Thyroid gland (tissue), 4 donors: ENCODE data around the gene FOXN1. TPM values are rescaled to one million over a fixed set of nuclear protein-coding genes. Genes with fewer than 3 reads are reported as not detected.
"Not testable (repeated sequence)": the region's sequence is repeated elsewhere in the genome, so short reads cannot be mapped to it uniquely, and the experiment has no call there.

Experiments
- DNase-seq, 2 donors: peaks; one replicate each; pipeline ENCODE4 v3.0.0-alpha.2; 2019
- H3K27ac ChIP-seq, 3 donors: fragments of 200-600 bp; sonication (generic); 1 replicate in 2 of 3; 2 replicates in 1 of 3; pipeline ENCODE4 v1.5.1; 2016 to 2019; ENCODE audit warnings: mild to moderate bottlenecking in 1 of 3, moderate library complexity in 1 of 3
- H3K27me3 ChIP-seq: fragments of 200-600 bp; sonication (generic); one replicate; pipeline ENCODE4 v1.5.1; 2019
- H3K36me3 ChIP-seq, 2 donors: fragments of 200-600 bp; sonication (generic); one replicate each; pipeline ENCODE4 v1.5.1; 2016 to 2019
- H3K4me1 ChIP-seq, 2 donors: fragments of 200-600 bp; sonication (generic); one replicate each; pipeline ENCODE4 v1.5.1; 2017 to 2019
- H3K4me3 ChIP-seq, 3 donors: fragments of 200-600 bp; sonication (generic); replicated peaks in 1 of 3; 1 replicate in 2 of 3; 2 replicates in 1 of 3; pipeline ENCODE4 v1.5.1; 2016; ENCODE audit warnings: mild to moderate bottlenecking in 1 of 3
- H3K9me3 ChIP-seq: fragments of 200-600 bp; sonication (generic); one replicate; pipeline ENCODE4 v1.5.1; 2017
- POLR2A ChIP-seq, 2 donors: fragments of 450-650 bp; IDR thresholded peaks; one replicate each; pipeline ENCODE4 v1.6.1; 2017; ENCODE audit warnings: antibody characterized with exemption in 2 of 2, mild to moderate bottlenecking in 2 of 2, moderate library complexity in 1 of 2
- WGBS, 2 donors: methylation state at CpG; one replicate each; pipeline ENCODE4 v1.1.5; 2017; 5-methylcytosine and 5-hydroxymethylcytosine counted together
- intact Hi-C: fragments of 100-400 bp; cut with DNase I; formaldehyde crosslinking; loops from one replicate; pipeline ENCODE4 v1.15.1; 2023
- total RNA-seq, 4 donors: library from RNA; depleted of rRNA; stranded (reverse); fragments of >200 nt; gene quantifications; one replicate each; pipeline ENCODE4 v1.2.3, GENCODE V29; 2016
- TF ChIP-seq, protein P1 (sequence below), 6 experiments: fragments of 200-600 bp in 3 of 6; fragments of 450-650 bp in 3 of 6; sonication (generic) in 3 of 6; IDR thresholded peaks; one replicate each; pipeline ENCODE4 v1.5.1; 2016 to 2019; ENCODE audit warnings: antibody characterized with exemption in 6 of 6, mild to moderate bottlenecking in 2 of 6, inconsistent platforms in 1 of 6, moderate library complexity in 1 of 6

Gene FOXN1, protein sequence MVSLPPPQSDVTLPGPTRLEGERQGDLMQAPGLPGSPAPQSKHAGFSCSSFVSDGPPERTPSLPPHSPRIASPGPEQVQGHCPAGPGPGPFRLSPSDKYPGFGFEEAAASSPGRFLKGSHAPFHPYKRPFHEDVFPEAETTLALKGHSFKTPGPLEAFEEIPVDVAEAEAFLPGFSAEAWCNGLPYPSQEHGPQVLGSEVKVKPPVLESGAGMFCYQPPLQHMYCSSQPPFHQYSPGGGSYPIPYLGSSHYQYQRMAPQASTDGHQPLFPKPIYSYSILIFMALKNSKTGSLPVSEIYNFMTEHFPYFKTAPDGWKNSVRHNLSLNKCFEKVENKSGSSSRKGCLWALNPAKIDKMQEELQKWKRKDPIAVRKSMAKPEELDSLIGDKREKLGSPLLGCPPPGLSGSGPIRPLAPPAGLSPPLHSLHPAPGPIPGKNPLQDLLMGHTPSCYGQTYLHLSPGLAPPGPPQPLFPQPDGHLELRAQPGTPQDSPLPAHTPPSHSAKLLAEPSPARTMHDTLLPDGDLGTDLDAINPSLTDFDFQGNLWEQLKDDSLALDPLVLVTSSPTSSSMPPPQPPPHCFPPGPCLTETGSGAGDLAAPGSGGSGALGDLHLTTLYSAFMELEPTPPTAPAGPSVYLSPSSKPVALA
- under 1 TPM in 1 of 4 donors, not detected in 3; 0.34 TPM for total RNA-seq

DNA sequence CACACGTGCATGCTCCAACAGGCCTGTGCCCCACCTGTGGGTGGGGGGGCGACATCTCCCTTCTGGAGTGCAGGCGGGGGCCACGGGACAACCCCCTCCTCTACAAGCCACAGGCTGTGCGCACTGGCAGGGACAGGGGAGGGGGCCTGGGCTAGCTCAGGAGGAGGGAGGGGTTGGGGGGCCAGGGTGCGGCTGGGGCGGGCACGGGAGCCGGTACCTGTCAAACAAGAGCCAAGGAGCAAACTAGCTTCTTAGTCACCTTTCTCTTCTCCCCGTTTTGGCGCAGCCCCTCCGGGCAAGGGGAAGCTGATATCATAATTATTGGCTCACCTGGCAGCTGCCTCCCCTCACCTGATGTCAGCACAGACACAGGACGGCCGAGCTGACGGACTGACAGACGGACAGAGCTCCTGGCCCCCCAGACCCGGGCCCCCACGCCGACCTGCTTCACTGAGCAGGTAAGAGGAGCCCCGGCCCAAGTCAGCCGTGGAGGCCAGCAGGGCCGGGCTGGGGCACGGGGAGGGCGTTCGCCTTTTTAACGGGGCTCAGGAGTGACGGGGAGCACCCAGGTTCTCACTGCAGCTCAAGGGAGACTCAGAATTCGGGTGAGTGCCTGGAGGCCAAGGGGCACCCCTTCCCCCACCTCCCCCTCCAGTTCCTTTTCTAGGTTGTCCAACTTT is at the start of gene FOXN1:
TSS of gene FOXN1 (plus strand) at position 363 of the 680 bp plus-strand sequence. CDS start 17,622 bp downstream, outside the sequence.
- intact Hi-C loops: no loop called here
- Histone ChIP-seq H3K36me3 (no peaks in the 10 kb centered on the region), H3K9me3 (no peaks in the 10 kb centered on the region), H3K4me1 (peaks cover 0 to 17% of the 10 kb centered on the region in 2 donors), H3K4me3 (no peak within 1 kb of the TSS), H3K27me3 (no peaks in the 10 kb centered on the region), H3K27ac (no peak within 1 kb of the TSS)
- 34% methylated on average over 6 to 16 of the region's 28 CpGs for WGBS, 2 donors
- no peak for DNase-seq
- no peak for TF ChIP-seq POLR2A (IDR thresholded peaks at IDR 0.05)
- TF ChIP-seq, protein P1, sequence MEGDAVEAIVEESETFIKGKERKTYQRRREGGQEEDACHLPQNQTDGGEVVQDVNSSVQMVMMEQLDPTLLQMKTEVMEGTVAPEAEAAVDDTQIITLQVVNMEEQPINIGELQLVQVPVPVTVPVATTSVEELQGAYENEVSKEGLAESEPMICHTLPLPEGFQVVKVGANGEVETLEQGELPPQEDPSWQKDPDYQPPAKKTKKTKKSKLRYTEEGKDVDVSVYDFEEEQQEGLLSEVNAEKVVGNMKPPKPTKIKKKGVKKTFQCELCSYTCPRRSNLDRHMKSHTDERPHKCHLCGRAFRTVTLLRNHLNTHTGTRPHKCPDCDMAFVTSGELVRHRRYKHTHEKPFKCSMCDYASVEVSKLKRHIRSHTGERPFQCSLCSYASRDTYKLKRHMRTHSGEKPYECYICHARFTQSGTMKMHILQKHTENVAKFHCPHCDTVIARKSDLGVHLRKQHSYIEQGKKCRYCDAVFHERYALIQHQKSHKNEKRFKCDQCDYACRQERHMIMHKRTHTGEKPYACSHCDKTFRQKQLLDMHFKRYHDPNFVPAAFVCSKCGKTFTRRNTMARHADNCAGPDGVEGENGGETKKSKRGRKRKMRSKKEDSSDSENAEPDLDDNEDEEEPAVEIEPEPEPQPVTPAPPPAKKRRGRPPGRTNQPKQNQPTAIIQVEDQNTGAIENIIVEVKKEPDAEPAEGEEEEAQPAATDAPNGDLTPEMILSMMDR (IDR thresholded peaks at IDR 0.05): no peak

DNA sequence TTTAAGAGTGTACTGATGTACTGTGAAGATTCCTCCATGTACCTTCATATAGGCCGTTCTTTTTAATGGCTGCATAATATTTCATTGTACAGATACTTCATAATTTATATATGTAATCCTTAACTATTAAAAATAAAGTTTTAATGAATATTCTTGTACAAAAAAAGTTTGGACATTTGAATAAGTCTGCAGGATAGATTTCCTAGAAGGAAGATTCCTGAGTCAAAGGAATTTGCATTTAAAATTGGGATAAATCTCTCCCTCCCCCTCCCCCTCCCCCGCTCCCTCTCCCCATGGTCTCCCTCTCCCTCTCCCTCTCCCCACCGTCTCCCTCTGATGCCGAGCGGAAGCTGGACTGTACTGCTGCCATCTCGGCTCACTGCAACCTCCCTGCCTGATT is 48.3 kb upstream of the FOXN1 start:
- Histone ChIP-seq H3K27ac (no peak overlapping the region), H3K9me3 (no peaks in the 10 kb centered on the region), H3K27me3 (no peaks in the 10 kb centered on the region), H3K4me1 (no peaks in the 10 kb centered on the region), H3K4me3 (no peak overlapping the region), H3K36me3 (no peaks in the 10 kb centered on the region)
- intact Hi-C loops: no loop called here
- DNase-seq: no peak
- TF ChIP-seq POLR2A (IDR thresholded peaks at IDR 0.05): no peak
- TF ChIP-seq, protein P1 (IDR thresholded peaks at IDR 0.05): no peak
- 85 to 91% methylated on average over 6 of the region's 6 CpGs for WGBS, 2 donors

DNA sequence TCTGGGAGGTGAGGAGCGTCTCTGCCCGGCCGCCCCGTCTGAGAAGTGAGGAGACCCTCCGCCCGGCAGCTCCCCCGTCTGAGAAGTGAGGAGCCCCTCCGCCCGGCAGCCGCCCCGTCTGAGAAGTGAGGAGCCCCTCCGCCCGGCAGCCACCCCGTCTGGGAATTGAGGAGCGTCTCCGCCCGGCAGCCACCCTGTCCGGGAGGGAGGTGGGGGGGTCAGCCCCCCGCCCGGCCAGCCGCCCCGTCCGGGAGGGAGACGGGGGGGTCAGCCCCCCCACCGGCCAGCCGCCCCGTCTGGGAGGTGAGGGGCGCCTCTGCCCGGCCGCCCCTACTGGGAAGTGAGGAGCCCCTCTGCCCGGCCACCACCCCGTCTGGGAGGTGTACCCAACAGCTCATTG is 47.3 kb upstream of the FOXN1 start:
- DNase-seq, H3K36me3 ChIP-seq, H3K27me3 ChIP-seq, H3K9me3 ChIP-seq, H3K4me3 ChIP-seq, H3K27ac ChIP-seq, H3K4me1 ChIP-seq, intact Hi-C loops: not testable (repeated sequence)
- WGBS, 2 donors: 98% methylated on average over 13 of the region's 32 CpGs; no CpG with 5 or more reads in 1 of the 2 donors

DNA sequence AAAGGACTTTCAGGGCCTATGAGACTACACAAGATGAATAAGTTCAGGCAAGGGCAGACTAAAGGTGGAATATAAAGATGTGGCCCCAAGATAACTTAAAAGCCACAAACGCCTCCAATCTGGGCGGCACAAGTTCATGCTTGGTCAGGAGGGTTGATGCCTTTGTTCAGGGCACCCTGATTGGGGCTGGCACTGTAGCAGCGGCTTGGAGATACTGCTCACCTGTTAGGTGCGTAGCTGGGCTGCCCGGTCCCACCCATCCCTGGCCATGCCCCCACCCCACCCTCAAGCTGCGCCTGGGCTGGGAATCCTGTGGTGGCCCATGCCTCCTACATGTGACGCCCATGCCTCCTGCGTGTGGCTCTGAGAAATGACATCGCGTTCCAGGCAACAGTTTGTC is 45.2 kb upstream of the FOXN1 start:
- intact Hi-C loops: no loop called here
- no peak for TF ChIP-seq POLR2A (IDR thresholded peaks at IDR 0.05)
- TF ChIP-seq, protein P1 (IDR thresholded peaks at IDR 0.05): no peak
- H3K9me3 ChIP-seq: no peaks in the 10 kb centered on the region
- H3K4me3 ChIP-seq: no peak overlapping the region
- no peaks in the 10 kb centered on the region for H3K36me3 ChIP-seq
- H3K27me3 ChIP-seq: no peaks in the 10 kb centered on the region
- 91% methylated on average over 10 of the region's 10 CpGs for WGBS, 2 donors
- no peaks in the 10 kb centered on the region for H3K4me1 ChIP-seq
- H3K27ac ChIP-seq: no peak overlapping the region
- no peak for DNase-seq

DNA sequence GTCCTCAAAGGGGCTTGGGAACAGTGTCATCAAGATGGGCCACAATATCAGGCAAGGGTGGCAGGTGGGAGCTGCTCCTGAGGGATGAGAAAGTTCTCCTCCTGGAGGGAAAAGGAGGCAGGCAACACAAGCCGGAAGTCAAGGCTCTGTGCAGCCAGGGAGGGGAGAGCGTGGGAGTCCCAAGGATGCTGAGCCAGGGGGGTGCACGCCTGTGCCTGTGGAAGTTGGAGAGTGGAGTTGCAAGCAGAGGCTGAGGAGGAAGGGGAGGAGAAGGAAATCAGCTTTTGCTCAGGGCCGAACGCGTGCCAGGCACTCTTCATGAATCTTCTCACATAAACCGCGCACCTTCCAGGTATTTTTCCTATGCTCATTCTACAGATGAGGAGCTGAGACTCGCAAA is 40.1 kb upstream of the FOXN1 start:
- no peak for DNase-seq
- WGBS, 2 donors: 66 to 71% methylated on average over 9 of the region's 9 CpGs
- intact Hi-C loops: no loop called here
- Histone ChIP-seq H3K4me3 (no peak overlapping the region), H3K9me3 (no peaks in the 10 kb centered on the region), H3K36me3 (no peaks in the 10 kb centered on the region), H3K4me1 (no peaks in the 10 kb centered on the region), H3K27ac (no peak overlapping the region), H3K27me3 (no peaks in the 10 kb centered on the region)
- no peak for TF ChIP-seq POLR2A (IDR thresholded peaks at IDR 0.05)
- TF ChIP-seq, protein P1 (IDR thresholded peaks at IDR 0.05): no peak
